ENCODE data around the gene VAV1. TPM values are rescaled to one million over a fixed set of nuclear protein-coding genes. Genes with fewer than 3 reads are reported as not detected.
A peak's percentile ranks its signal among the peaks of the same experiment; 100 is the strongest.
"Not testable (repeated sequence)": the region's sequence is repeated elsewhere in the genome, so short reads cannot be mapped to it uniquely, and the experiment has no call there.

The VAV1 gene
- total and polyA plus RNA-seq, 4 experiments from 2014 or later: 16.0 to 87.6 (median 53.2) TPM

DNA sequence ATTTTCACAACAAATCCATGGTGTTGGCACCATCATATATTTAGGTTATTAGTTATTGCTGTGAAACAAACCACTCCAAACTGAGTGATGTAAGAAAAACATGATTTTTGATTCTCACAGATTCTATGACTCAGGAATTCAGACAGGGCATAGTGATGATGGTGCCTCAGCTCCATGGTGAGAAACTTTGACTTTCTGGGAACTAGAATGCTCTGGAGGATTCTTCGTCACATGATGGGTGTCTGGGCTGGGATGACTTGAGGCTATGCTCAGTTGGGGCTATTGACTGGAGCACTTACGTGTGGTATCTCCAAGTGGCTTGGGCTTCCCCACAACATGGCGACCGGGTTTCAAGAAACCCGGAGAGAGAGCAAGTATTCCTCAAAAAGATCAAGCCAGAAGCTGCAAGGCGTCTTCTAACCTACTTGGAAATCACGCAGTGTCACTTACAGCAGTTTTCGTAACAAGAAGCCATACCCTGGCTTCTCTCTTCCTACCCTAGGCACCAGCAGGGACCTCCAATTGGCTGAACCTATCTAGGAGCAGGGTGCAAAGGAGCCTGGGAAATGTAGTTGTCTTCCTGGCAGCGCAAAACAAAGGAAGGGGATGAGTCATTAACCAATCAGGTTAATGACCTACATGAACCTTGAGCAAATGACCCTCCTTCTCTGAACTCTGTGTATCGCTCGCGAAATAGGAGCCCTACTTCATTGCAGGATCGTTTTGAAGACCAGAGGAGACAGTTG is 22.4 kb downstream of the VAV1 start:
- Histone ChIP-seq H3K4me1 (ENCODE audit: insufficient read depth, low read length) (peaks cover 69% of the 10 kb centered on the region), H3K27me3 (ENCODE audit: insufficient read depth, low read length) (no peaks in the 10 kb centered on the region), H3K4me3 (ENCODE audit: low read length in 2 of 2) (no peak overlapping the region), H3K9me3 (ENCODE audit: control insufficient read depth in 1 of 2, low read length in 2 of 2) (no peaks in the 10 kb centered on the region), H3K36me3 (ENCODE audit: insufficient read depth, low read length) (peaks cover 3% of the 10 kb centered on the region), H3K27ac (ENCODE audit: low read depth, low read length) (no peak overlapping the region)
- Mint-ChIP-seq H3K4me3 (peak overlapping the region in 1 of 8 donors; percentile 30), H3K9me3 (peaks cover 0 to 10% (median 0%) of the 10 kb centered on the region in 8 donors), H3K4me1 (peaks cover 48 to 87% (median 68%) of the 10 kb centered on the region in 4 donors), H3K36me3 (peaks cover 47 to 49% of the 10 kb centered on the region in 2 donors), H3K27me3 (no peaks in the 10 kb centered on the region), H3K27ac (peak overlapping the region in 4 of 7 donors; percentile 15 to 75 (median 72))
- CTCF ChIA-PET (ENCODE audit: partially characterized antibody): no interaction called here
- DNase-seq: no peak
- POLR2A ChIA-PET (ENCODE audit: partially characterized antibody): interaction anchor here (1.2 kb wide), 1 partner anchor 69 kb away, joined by 3 read pairs; no protein-coding TSS in a partner anchor
- intact Hi-C loops (cut with micrococcal nuclease): no loop called here

DNA sequence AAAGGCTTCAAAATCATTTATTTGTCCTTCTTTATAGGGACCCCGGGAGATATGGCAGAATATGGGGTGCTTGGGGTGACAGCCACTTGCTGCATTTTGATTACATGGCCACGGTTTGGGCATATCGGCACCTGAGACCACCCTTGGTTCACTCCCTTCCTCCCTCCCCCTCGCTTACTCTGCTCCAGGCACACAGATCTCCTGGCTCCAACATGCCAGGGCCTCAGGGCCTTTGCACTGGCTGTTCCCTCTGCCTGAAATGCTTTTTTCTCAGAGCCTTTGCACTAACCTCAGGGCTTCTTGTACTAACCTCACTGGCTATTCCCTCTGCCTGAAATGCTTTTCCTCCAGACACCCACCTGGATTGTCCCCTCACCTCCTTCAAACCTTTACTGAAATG is 23.8 kb downstream of the VAV1 start:
- no peak for DNase-seq
- Histone ChIP-seq H3K27ac (ENCODE audit: low read depth, low read length) (no peak overlapping the region), H3K4me1 (ENCODE audit: insufficient read depth, low read length) (peaks cover 69% of the 10 kb centered on the region), H3K9me3 (ENCODE audit: control insufficient read depth in 1 of 2, low read length in 2 of 2) (no peaks in the 10 kb centered on the region), H3K4me3 (ENCODE audit: low read length in 2 of 2) (no peak overlapping the region), H3K27me3 (ENCODE audit: insufficient read depth, low read length) (no peaks in the 10 kb centered on the region), H3K36me3 (ENCODE audit: insufficient read depth, low read length) (peaks cover 3% of the 10 kb centered on the region)
- no peak overlapping the region for H3K4me3 Mint-ChIP-seq
- peaks cover 0 to 10% (median 0%) of the 10 kb centered on the region in 8 donors for H3K9me3 Mint-ChIP-seq
- peaks cover 41 to 46% of the 10 kb centered on the region in 2 donors for H3K36me3 Mint-ChIP-seq
- no peaks in the 10 kb centered on the region for H3K27me3 Mint-ChIP-seq
- ChIA-PET CTCF (ENCODE audit: partially characterized antibody) (no interaction called here), POLR2A (ENCODE audit: partially characterized antibody) (interaction anchor here (1.2 to 8.4 kb wide), 2 partner anchors 26 to 67 kb away, joined by 3 to 227 read pairs; partner anchors contain the start of genes SH2D3A and VAV1)
- H3K4me1 Mint-ChIP-seq: peaks cover 49 to 87% (median 70%) of the 10 kb centered on the region in 4 donors
- peak overlapping the region; percentile 38 to 87 (median 62) for H3K27ac Mint-ChIP-seq
- intact Hi-C loops (cut with micrococcal nuclease): no loop called here

DNA sequence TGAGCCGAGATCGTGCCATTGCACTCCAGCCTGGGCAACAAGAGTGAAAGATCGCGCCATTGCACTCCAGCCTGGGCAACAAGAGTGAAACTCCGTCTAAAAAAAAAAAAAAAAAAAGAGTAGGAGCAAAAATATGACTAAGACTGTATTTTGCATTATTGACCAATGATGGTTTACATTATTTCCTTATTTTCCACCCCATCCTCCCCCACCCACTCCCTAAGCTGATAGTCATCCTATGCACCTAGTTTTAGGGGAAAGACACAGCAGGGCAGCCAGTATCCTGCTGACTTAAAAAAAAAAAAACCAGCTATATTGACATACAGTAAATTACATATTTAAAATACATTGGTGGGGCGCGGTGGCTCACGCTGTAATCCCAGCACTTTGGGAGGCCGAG is 25.1 kb downstream of the VAV1 start:
- CTCF ChIA-PET (ENCODE audit: partially characterized antibody): interaction anchor here (1.1 to 1.4 kb wide), 2 partner anchors 23 to 66 kb away, joined by 3 to 7 read pairs; no protein-coding TSS in a partner anchor
- Histone ChIP-seq H3K4me3 (ENCODE audit: low read length in 2 of 2) (no peak overlapping the region), H3K27me3 (ENCODE audit: insufficient read depth, low read length) (no peaks in the 10 kb centered on the region), H3K36me3 (ENCODE audit: insufficient read depth, low read length) (peaks cover 3% of the 10 kb centered on the region), H3K4me1 (ENCODE audit: insufficient read depth, low read length) (peaks cover 66% of the 10 kb centered on the region), H3K27ac (ENCODE audit: low read depth, low read length) (no peak overlapping the region), H3K9me3 (ENCODE audit: control insufficient read depth in 1 of 2, low read length in 2 of 2) (no peaks in the 10 kb centered on the region)
- peaks cover 33 to 34% of the 10 kb centered on the region in 2 donors for H3K36me3 Mint-ChIP-seq
- peak overlapping the region in 6 of 7 donors; percentile 29 to 68 (median 52) for H3K27ac Mint-ChIP-seq
- H3K4me3 Mint-ChIP-seq: no peak overlapping the region
- peaks cover 0 to 10% (median 0%) of the 10 kb centered on the region in 8 donors for H3K9me3 Mint-ChIP-seq
- H3K4me1 Mint-ChIP-seq: peaks cover 44 to 86% (median 65%) of the 10 kb centered on the region in 4 donors
- no peaks in the 10 kb centered on the region for H3K27me3 Mint-ChIP-seq
- POLR2A ChIA-PET (ENCODE audit: partially characterized antibody): interaction anchor here (8.4 kb wide), 1 partner anchor 27 kb away, joined by 227 read pairs; the partner anchor contains the start of genes SH2D3A and VAV1
- no peak for DNase-seq
- intact Hi-C loops (cut with micrococcal nuclease): no loop called here

DNA sequence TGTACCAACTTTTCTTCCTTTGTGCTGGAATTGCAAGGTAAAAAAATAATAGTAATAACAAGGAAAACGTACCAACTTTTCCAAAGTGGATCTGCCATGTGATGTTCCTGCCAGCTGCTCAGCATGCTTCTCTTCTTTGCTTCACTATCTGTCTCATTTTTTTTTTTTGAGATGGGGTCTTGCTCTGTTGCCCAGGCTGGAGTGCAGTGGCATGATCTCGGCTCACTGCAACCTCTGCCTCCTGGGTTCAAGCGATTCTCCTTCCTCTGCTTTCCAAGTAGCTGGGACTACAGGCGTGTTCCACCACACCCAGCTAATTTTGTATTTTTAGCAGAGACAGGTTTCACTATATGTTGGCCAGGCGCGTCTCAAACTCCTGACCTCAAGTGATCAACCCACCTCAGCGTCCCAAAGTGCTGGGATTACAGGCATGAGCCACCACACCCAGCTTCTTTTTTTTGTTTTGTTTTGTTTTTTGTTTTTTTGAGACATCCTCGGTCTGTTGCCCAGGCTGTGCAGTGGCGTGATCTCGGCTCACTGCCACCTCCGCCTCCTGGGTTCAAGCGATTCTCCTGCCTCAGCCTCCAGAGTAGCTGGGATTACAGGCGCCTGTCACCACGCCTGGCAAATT is 27.8 kb downstream of the VAV1 start:
- not testable (repeated sequence) for H3K27me3 ChIP-seq (ENCODE audit: insufficient read depth, low read length)

DNA sequence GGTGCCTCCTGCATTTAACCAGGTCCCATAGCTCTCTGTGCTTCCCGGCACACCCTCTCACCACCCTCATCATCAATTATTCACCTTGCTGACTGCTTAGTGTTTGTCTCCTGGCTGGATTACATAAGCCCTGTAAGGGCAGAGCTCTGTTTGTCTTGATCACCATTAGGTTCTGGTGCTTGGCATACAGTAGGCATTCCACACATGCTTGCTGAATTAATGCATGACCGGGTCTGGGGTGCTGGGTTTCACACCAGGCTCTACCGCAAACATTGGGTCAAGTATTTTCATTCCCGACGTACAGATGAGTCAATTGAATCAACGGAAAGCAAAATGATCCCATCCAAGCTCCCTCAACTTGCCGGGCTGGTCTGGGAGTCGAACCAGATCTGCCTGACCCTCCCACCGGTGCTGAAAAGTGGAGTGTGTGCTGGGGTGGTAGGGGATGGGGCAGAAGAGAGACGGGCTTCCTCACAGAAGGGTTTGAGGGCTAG is 28.5 kb downstream of the VAV1 start:
- peak overlapping the region; percentile 78 for H3K27ac ChIP-seq (ENCODE audit: low read depth, low read length)
- Mint-ChIP-seq H3K4me3 (peak overlapping the region; percentile 83 to 96 (median 88)), H3K36me3 (peaks cover 6 to 19% of the 10 kb centered on the region in 2 donors), H3K27me3 (no peaks in the 10 kb centered on the region), H3K27ac (peak overlapping the region; percentile 93 to 99 (median 96)), H3K9me3 (no peaks in the 10 kb centered on the region), H3K4me1 (peaks cover 38 to 77% (median 55%) of the 10 kb centered on the region in 4 donors)
- H3K27me3 ChIP-seq (ENCODE audit: insufficient read depth, low read length): no peaks in the 10 kb centered on the region
- intact Hi-C loops (cut with micrococcal nuclease): loop anchor here (1.0 to 5.0 kb wide), 7 partner anchors 11 to 64 kb away; partner anchors contain the start of genes GPR108, SH2D3A and VAV1
- ChIA-PET POLR2A (ENCODE audit: partially characterized antibody) (interaction anchor here (0.8 to 8.4 kb wide), 20 partner anchors 10 to 275 kb away, joined by 3 to 227 read pairs (median 8); partner anchors contain the start of genes GPR108, SH2D3A and VAV1), CTCF (ENCODE audit: partially characterized antibody) (interaction anchor here (0.8 to 3.6 kb wide), 12 partner anchors 9 to 169 kb away, joined by 3 to 15 read pairs (median 4); partner anchors contain the start of gene SH2D3A)
- peaks cover under 1% of the 10 kb centered on the region for H3K36me3 ChIP-seq (ENCODE audit: insufficient read depth, low read length)
- no peaks in the 10 kb centered on the region for H3K9me3 ChIP-seq (ENCODE audit: control insufficient read depth in 1 of 2, low read length in 2 of 2)
- H3K4me1 ChIP-seq (ENCODE audit: insufficient read depth, low read length): peaks cover 56% of the 10 kb centered on the region
- DNase-seq: peak in 1 of 5 donors; percentile 46
- peak overlapping the region; percentile 45 to 72 for H3K4me3 ChIP-seq (ENCODE audit: low read length in 2 of 2)

More for the DNA sequence above, 27.8 kb downstream of the VAV1 start:
- H3K9me3 ChIP-seq (ENCODE audit: control insufficient read depth in 1 of 2, low read length in 2 of 2); H3K9me3 Mint-ChIP-seq; H3K27me3 Mint-ChIP-seq; H3K36me3 ChIP-seq (ENCODE audit: insufficient read depth, low read length): not testable (repeated sequence)
- H3K4me3 Mint-ChIP-seq: peak overlapping the region; percentile 83 to 96 (median 88)
- ChIA-PET POLR2A (ENCODE audit: partially characterized antibody) (interaction anchor here (0.6 to 8.4 kb wide), 18 partner anchors 10 to 278 kb away, joined by 3 to 227 read pairs (median 9); partner anchors contain the start of genes GPR108, SH2D3A and VAV1), CTCF (ENCODE audit: partially characterized antibody) (interaction anchor here (0.8 to 1.9 kb wide), 10 partner anchors 9 to 169 kb away, joined by 3 to 7 read pairs (median 4); partner anchors contain the start of genes SH2D3A and VAV1)
- intact Hi-C loops (cut with micrococcal nuclease): loop anchor here (2.0 to 5.0 kb wide), 3 partner anchors 15 to 63 kb away; no protein-coding TSS in a partner anchor
- H3K36me3 Mint-ChIP-seq: peaks cover 11 to 22% of the 10 kb centered on the region in 2 donors
- H3K27ac Mint-ChIP-seq: peak overlapping the region; percentile 93 to 99 (median 96)
- DNase-seq: peak in 3 of 5 donors; percentile 11 to 14 (median 14)
- H3K4me1 Mint-ChIP-seq: peaks cover 39 to 79% (median 61%) of the 10 kb centered on the region in 4 donors
- Histone ChIP-seq H3K4me1 (ENCODE audit: insufficient read depth, low read length) (peaks cover 59% of the 10 kb centered on the region), H3K4me3 (ENCODE audit: low read length in 2 of 2) (peak overlapping the region in 1 of 2 donors; percentile 72), H3K27ac (ENCODE audit: low read depth, low read length) (peak overlapping the region; percentile 78)

DNA sequence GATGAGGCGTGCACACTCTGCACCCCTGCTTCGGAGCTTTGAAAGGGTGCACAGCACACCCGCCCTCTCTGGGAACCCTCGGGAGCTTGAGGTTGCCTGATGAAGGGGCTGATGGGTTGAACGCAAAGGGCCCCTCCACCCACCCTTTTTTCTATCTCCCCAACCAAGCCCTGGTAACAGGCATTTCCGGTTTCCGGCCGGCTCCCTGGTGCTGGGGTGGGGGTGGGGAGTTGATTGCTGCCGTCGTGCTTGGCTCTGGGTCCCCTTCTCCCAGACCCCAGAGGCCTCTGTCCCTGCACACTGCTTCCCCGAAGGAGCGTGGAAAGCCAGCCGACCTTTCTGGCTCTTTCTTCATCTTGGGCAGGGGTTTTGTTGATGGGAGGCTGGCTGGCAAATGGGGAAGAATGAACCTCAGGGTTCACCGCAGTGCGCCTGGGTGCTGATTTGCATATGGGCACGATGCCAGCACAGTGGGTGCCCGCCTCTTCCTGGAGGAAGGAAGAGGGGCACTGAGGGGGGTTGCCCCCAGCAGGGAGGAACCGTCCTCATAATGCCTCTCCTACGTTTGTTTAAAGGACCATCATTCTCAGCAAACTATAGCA is 29.1 kb downstream of the VAV1 start:
- Mint-ChIP-seq H3K9me3 (no peaks in the 10 kb centered on the region), H3K4me1 (peaks cover 38 to 77% (median 55%) of the 10 kb centered on the region in 4 donors), H3K27me3 (no peaks in the 10 kb centered on the region), H3K27ac (peak overlapping the region; percentile 93 to 99 (median 96)), H3K4me3 (peak overlapping the region; percentile 83 to 96 (median 88)), H3K36me3 (peaks cover 6 to 18% of the 10 kb centered on the region in 2 donors)
- Histone ChIP-seq H3K4me1 (ENCODE audit: insufficient read depth, low read length) (peaks cover 54% of the 10 kb centered on the region), H3K27ac (ENCODE audit: low read depth, low read length) (peak overlapping the region; percentile 78), H3K36me3 (ENCODE audit: insufficient read depth, low read length) (no peaks in the 10 kb centered on the region), H3K27me3 (ENCODE audit: insufficient read depth, low read length) (no peaks in the 10 kb centered on the region), H3K4me3 (ENCODE audit: low read length in 2 of 2) (peak overlapping the region; percentile 45 to 72), H3K9me3 (ENCODE audit: control insufficient read depth in 1 of 2, low read length in 2 of 2) (no peaks in the 10 kb centered on the region)
- peak; percentile 82 to 86 (median 84) for DNase-seq
- POLR2A ChIA-PET (ENCODE audit: partially characterized antibody): interaction anchor here (0.9 to 8.4 kb wide), 19 partner anchors 11 to 274 kb away, joined by 3 to 227 read pairs (median 8); partner anchors contain the start of genes GPR108, SH2D3A and VAV1
- CTCF ChIA-PET (ENCODE audit: partially characterized antibody): interaction anchor here (0.8 to 3.6 kb wide), 10 partner anchors 11 to 63 kb away, joined by 3 to 15 read pairs (median 5); partner anchors contain the start of genes SH2D3A and VAV1
- intact Hi-C loops (cut with micrococcal nuclease): loop anchor here (1.0 to 5.0 kb wide), 7 partner anchors 11 to 64 kb away; partner anchors contain the start of genes GPR108, SH2D3A and VAV1
